Ishikawa (cell line): Measurements from ENCODE around the gene SEMA5A.

Source experiments
- EP300 ChIP-seq: IDR thresholded peaks from 2 replicates; pipeline ENCODE4 v1.6.1; 2012; ENCODE audit warnings: borderline replicate concordance
- MAX ChIP-seq: IDR thresholded peaks from 2 replicates; pipeline ENCODE4 v1.6.1; 2012
- TAF1 ChIP-seq: IDR thresholded peaks from 2 replicates; pipeline ENCODE4 v1.6.1; 2012; ENCODE audit warnings: low read depth, mild to moderate bottlenecking
- YY1 ChIP-seq: IDR thresholded peaks from 2 replicates; pipeline ENCODE4 v1.6.1; 2012; ENCODE audit warnings: low read depth
- TF ChIP-seq, protein P1 (sequence below): IDR thresholded peaks from 2 replicates; pipeline ENCODE4 v1.6.1; 2012; ENCODE audit warnings: low read depth, mild to moderate bottlenecking
- TF ChIP-seq, protein P2 (sequence below): IDR thresholded peaks from 2 replicates; pipeline ENCODE4 v1.6.1; 2012

DNA sequence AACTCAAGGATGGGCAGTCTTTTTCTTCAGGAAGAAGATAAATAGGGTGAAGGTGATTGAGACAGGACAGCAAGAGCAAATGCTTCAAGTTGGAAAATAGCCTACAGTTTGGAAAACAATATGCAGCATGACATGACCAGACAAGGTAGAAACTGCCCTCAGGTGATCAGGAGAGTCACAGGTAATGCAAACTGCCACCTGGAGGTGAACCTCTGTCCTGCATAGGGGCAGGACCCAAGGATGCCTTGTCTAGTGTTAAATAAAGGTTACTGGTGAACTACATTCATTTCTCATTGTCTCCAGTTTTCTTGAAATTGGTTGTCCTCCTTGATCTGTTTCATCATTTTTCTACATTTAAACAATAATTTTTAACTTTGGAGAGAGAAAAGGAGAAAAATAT, 232.1 kb downstream of the SEMA5A start:
- TF ChIP-seq, protein P1, sequence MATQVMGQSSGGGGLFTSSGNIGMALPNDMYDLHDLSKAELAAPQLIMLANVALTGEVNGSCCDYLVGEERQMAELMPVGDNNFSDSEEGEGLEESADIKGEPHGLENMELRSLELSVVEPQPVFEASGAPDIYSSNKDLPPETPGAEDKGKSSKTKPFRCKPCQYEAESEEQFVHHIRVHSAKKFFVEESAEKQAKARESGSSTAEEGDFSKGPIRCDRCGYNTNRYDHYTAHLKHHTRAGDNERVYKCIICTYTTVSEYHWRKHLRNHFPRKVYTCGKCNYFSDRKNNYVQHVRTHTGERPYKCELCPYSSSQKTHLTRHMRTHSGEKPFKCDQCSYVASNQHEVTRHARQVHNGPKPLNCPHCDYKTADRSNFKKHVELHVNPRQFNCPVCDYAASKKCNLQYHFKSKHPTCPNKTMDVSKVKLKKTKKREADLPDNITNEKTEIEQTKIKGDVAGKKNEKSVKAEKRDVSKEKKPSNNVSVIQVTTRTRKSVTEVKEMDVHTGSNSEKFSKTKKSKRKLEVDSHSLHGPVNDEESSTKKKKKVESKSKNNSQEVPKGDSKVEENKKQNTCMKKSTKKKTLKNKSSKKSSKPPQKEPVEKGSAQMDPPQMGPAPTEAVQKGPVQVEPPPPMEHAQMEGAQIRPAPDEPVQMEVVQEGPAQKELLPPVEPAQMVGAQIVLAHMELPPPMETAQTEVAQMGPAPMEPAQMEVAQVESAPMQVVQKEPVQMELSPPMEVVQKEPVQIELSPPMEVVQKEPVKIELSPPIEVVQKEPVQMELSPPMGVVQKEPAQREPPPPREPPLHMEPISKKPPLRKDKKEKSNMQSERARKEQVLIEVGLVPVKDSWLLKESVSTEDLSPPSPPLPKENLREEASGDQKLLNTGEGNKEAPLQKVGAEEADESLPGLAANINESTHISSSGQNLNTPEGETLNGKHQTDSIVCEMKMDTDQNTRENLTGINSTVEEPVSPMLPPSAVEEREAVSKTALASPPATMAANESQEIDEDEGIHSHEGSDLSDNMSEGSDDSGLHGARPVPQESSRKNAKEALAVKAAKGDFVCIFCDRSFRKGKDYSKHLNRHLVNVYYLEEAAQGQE, result no peak
- TF ChIP-seq TAF1, result no peak
- no peak for TF ChIP-seq EP300
- no peak for TF ChIP-seq MAX
- TF ChIP-seq YY1, result no peak
- TF ChIP-seq, protein P2, sequence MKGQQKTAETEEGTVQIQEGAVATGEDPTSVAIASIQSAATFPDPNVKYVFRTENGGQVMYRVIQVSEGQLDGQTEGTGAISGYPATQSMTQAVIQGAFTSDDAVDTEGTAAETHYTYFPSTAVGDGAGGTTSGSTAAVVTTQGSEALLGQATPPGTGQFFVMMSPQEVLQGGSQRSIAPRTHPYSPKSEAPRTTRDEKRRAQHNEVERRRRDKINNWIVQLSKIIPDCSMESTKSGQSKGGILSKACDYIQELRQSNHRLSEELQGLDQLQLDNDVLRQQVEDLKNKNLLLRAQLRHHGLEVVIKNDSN, result no peak
